Anterior cingulate cortex (tissue), 58 donors: Measurements from ENCODE around the gene VCX3B.
"Not testable (repeated sequence)": the region's sequence is repeated elsewhere in the genome, so short reads cannot be mapped to it uniquely, and the experiment has no call there.

Source experiments
- DNase-seq, 58 donors: peaks; one replicate each; lab custom pipeline; 2025; lab: John Stamatoyannopoulos, UW

VCX3B gene

GRCh38 chrX:8464530-8464929 is at the start of gene VCX3B:
Gene VCX3B (plus strand): TSS chrX:8464830. CDS start chrX:8465451, 621 bp downstream.
- not testable (repeated sequence) for DNase-seq

- no peak for DNase-seq
Measured at GRCh38 chrX:8418301-8418700, 46.3 kb upstream of the VCX3B start.

GRCh38 chrX:8424912-8425311 is 39.7 kb upstream of the VCX3B start:
- no peak for DNase-seq

GRCh38 chrX:8429692-8430249 is 34.9 kb upstream of the VCX3B start:
- no peak for DNase-seq

- no peak for DNase-seq
Measured at GRCh38 chrX:8430444-8430843, 34.2 kb upstream of the VCX3B start.

GRCh38 chrX:8432396-8432795 is 32.2 kb upstream of the VCX3B start:
- no peak for DNase-seq

GRCh38 chrX:8433109-8434062 is 31.2 kb upstream of the VCX3B start:
- no peak for DNase-seq

- no peak for DNase-seq
Measured at GRCh38 chrX:8447368-8447767, 17.3 kb upstream of the VCX3B start.

- not testable (repeated sequence) for DNase-seq
Measured at GRCh38 chrX:8452343-8452742, 12.3 kb upstream of the VCX3B start.

- peak in 4 of 58 donors; percentile 0 to 3 (median 0) for DNase-seq
Measured at GRCh38 chrX:8453611-8454010, 11.0 kb upstream of the VCX3B start.

GRCh38 chrX:8455557-8455956 is 9.1 kb upstream of the VCX3B start:
- DNase-seq: no peak

- no peak for DNase-seq
Measured at GRCh38 chrX:8462488-8462887, 2.1 kb upstream of the VCX3B start.

- DNase-seq: no peak
Measured at GRCh38 chrX:8484360-8484949, 19.8 kb downstream of the VCX3B start.

GRCh38 chrX:8495036-8495435 is 30.4 kb downstream of the VCX3B start:
- DNase-seq: not testable (repeated sequence)

- DNase-seq: no peak
Measured at GRCh38 chrX:8500203-8500602, 35.6 kb downstream of the VCX3B start.

GRCh38 chrX:8502101-8502500 is 37.5 kb downstream of the VCX3B start:
- not testable (repeated sequence) for DNase-seq

GRCh38 chrX:8504451-8504850 is 39.8 kb downstream of the VCX3B start:
- no peak for DNase-seq
